GM10266 (cell line): ENCODE results near the gene CRABP1.

ENCODE experiments used
- DNase-seq: peaks from one replicate; pipeline ENCODE4 v3.0.0; 2012; ENCODE audit errors: extremely low spot score
- TF ChIP-seq, protein P1 (sequence below): IDR thresholded peaks from 2 replicates; pipeline ENCODE4 v1.5.1; 2012; ENCODE audit warnings: mild to moderate bottlenecking, low read depth; ENCODE audit not compliant: control insufficient read depth, insufficient read depth; ENCODE audit errors: missing control alignments

Gene CRABP1

DNA sequence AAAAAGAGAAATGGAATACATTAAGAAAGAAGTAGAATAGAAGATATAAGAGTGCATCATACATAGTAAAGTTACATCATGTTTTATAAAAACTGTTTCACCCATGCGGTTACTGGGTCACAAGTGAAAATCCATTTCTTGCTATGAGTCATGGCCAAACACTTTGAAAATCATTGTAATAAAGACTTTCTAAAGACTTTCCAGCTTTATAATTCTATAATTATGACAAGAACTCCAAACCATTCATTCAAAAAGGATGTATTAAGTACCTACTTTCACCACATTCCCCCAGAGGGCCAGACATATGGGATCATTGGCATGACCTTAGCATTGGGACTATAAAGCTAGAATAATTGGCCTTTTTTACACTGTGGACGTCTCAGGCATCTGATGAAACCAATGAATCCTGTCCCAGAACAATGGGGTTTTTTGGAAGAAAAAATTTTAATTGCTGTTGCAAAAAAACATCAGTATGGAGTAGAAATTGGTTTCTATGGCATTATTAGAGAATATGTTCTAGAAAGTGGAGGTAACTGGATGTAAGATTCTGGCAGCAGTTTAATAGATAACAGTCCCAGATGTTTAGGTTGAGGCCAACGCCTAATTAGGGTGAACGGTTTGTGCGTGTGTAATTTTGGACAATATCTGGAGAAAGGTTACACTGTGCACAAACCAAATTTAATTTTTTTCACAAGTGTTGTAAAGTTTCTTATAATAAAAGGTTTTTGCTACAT, 37.4 kb upstream of the CRABP1 start:
- TF ChIP-seq, protein P1, sequence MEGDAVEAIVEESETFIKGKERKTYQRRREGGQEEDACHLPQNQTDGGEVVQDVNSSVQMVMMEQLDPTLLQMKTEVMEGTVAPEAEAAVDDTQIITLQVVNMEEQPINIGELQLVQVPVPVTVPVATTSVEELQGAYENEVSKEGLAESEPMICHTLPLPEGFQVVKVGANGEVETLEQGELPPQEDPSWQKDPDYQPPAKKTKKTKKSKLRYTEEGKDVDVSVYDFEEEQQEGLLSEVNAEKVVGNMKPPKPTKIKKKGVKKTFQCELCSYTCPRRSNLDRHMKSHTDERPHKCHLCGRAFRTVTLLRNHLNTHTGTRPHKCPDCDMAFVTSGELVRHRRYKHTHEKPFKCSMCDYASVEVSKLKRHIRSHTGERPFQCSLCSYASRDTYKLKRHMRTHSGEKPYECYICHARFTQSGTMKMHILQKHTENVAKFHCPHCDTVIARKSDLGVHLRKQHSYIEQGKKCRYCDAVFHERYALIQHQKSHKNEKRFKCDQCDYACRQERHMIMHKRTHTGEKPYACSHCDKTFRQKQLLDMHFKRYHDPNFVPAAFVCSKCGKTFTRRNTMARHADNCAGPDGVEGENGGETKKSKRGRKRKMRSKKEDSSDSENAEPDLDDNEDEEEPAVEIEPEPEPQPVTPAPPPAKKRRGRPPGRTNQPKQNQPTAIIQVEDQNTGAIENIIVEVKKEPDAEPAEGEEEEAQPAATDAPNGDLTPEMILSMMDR: no peak
- peak; percentile 32 for DNase-seq

DNA sequence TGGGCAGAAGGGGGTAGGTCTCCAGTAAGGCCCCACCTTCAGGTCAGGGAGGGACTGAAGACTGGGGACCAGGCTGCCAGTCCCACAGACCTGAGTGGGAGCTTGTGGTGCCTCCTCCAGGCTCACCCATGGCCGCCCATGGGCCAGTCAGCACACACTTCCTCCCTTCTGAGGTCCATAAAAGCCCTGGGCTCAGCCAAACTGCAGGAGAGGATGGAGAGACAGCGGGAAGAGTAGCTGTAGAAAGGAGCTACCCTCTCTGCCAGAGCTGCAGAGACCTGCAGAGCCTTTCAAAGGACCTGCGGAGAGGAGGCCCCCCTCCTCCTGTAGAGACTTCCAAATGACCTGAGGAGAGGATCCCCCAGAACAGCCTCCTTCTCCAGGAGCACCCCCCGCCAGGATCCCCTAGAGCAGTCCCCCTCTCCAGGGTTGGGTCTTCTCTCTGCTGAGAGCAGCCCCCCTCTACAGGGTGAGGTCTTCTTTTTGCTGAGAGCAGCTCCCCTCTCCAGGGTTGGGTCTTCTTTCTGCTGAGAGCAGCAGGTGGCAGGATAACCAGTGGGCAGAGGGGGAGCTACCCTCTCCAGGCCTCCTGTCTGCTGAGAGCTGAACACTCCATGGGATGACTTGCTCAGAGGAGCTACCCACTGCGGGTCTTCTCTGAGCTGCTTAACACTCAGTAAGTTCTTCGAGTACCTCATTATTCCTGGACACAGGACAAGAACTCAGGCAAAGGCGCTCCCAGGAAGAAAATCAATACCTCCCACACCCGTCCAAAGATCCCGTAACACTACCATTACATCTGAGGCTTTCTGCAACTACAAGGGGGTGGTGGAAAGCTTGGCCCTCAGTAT, 35.7 kb upstream of the CRABP1 start:
- no peak for DNase-seq
- TF ChIP-seq, protein P1: no peak

DNA sequence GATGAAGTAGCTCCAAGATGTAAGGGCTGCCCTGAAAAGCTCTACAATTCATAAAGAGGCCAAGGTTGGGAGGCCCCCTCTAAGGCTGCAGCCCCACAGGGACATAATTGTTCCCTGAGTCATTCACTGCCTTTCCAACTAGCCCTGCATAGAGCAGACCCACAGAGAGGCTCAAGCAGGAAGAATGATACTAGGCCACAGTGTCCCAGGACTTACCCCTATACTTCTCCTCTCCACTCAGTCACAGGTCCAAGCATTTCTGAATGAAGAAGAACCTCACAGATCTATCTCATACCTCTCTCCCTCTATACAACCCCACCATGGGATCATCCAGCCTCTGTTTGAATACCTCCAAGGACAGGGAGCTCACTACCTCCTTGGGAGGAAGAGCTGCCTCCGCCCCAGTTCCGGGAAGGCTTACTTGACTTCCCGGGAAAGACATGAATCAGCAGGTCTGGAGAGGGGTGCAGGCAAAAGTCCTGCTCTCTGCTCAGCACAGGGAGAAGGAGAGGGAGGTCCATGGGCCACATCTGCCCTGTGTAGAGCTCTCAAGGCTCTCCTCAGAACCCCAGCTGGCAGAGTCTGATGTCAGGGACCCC, 33.9 kb upstream of the CRABP1 start:
- DNase-seq: no peak
- TF ChIP-seq, protein P1: no peak

DNA sequence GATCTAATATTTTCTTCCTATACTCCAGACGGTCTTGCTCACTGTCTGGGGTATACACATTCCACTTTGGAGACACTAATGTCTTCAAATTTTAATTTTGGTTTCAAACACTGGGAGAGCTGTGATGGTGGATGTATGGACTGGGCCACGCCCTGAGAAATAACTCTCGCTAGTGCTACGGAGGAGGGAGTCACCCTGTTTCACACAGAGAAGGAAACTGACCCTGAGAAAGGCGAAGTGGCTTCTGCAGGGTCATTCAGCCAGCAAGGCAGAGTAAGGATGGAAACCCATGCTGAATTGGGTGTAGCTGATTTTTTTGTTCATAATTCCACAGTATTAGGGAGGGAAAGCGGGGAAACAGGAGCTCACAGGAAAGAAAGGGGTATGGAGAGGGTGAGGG, 32.2 kb upstream of the CRABP1 start:
- TF ChIP-seq, protein P1: no peak
- no peak for DNase-seq

DNA sequence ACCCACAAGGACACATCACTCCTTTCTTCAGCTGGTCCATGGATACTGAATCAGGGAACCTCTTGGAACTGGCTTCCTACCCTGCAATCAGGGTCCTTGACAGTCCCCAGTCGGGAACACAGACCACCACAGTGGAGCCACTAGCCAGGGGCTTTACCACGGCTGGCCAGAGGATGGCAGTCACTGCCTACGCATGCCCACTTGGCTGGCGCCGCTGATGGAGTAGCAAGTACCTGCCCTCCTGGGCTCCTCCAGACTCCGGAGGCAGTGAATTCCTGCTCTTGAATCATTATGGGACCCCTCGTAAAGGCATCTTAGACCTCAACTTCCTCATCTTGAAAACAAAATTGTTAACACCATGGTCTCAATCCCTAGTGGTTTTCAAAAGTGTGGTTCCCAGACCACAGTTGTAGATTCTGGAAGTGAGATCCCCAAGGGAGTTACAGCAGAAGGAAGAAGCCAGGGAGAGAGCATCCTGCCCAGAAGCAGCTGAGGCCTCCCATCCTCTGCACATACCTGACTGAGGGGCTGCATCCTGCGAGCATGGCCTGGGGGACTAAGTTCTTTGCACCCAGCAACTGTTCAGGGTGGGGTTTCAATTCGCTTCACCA, 31.6 kb upstream of the CRABP1 start:
- TF ChIP-seq, protein P1: peak; percentile 88
- DNase-seq: peak; percentile 65

GRCh38 chr15:78311292-78311691, 28.9 kb upstream of the CRABP1 start:
- TF ChIP-seq, protein P1: no peak
- DNase-seq: no peak

GRCh38 chr15:78312536-78312935, 27.6 kb upstream of the CRABP1 start:
- no peak for DNase-seq
- TF ChIP-seq, protein P1: no peak
